HFFc6 (cell line): ENCODE data around the gene USO1. TPM values are rescaled to one million over a fixed set of nuclear protein-coding genes. Genes with fewer than 3 reads are reported as not detected.
A peak's percentile ranks its signal among the peaks of the same experiment; 100 is the strongest.
"Not testable (repeated sequence)": the region's sequence is repeated elsewhere in the genome, so short reads cannot be mapped to it uniquely, and the experiment has no call there.

Experiments
- DNase-seq: peaks from one replicate; pipeline ENCODE4 v3.0.0-alpha.2; 2018
- H3K27ac Mint-ChIP-seq: 2 replicates; pipeline ENCODE4 v1.8.0; 2020; ENCODE audit warnings: mild to moderate bottlenecking, mixed read lengths
- H3K27me3 Mint-ChIP-seq: 2 replicates; pipeline ENCODE4 v1.8.0; 2021; ENCODE audit warnings: mild to moderate bottlenecking, moderate library complexity, mixed read lengths; ENCODE audit not compliant: insufficient read depth
- H3K36me3 Mint-ChIP-seq: 2 replicates; pipeline ENCODE4 v1.8.0; 2021; ENCODE audit warnings: low read depth, mixed read lengths
- H3K4me1 Mint-ChIP-seq: 2 replicates; pipeline ENCODE4 v1.8.0; 2020; ENCODE audit warnings: low read depth, mixed read lengths
- H3K4me3 Mint-ChIP-seq: 2 replicates; pipeline ENCODE4 v1.8.0; 2020; ENCODE audit warnings: mild to moderate bottlenecking, moderate library complexity, mixed read lengths
- H3K9me3 Mint-ChIP-seq: 2 replicates; pipeline ENCODE4 v1.8.0; 2020; ENCODE audit warnings: mild to moderate bottlenecking, mixed read lengths
- total RNA-seq, 6 experiments: library from RNA; stranded (reverse); fragmentation: NEBNext Ultra II Directional; extraction: Animal tissue kit (Norgen Biotek cat#: 25700); gene quantifications; 2 replicates in 1 of 6; 3 replicates in 5 of 6; pipeline ENCODE4 v1.2.3, GENCODE V29; 2021
- TF ChIP-seq, protein P1 (sequence below): fragments of 200-600 bp; sonication (generic); IDR thresholded peaks from 2 replicates; pipeline ENCODE4 v1.5.0; 2021; ENCODE audit warnings: antibody characterized with exemption, mild to moderate bottlenecking

Gene USO1
- total RNA-seq, 6 experiments from 2014 or later = 86.4 to 108 (median 95.1) TPM

DNA sequence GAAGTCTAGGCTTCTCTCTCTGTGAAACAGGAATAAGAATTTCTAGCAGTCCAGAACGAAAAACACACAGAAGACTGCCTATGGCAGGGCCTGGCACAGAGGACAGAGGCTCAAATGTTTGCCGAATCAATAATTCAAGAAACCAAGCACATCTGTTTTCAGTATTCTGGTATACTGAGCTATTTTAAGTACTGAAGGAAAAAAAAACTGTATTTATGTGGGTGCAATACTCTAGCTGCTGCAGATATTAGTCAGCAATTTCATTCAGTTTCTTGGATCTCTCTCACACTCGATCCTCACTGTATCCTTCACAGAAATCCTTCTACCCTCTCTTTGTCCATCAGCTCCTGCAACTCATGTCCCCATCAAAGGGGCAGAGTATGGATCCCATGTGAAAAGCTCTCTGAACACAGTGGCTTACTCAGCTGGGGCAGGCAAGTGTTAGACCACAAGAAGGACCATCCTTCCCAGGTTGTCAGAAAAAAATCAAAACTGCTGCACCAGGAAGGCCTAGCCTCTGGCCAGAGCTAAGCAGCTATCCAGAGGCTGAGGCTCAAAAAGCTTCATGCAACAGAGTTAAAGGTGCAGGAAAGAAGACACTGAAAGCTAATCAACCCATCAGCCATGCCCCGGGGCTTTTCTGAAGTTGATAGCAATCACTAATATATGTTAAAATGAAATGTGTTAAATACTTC lies 9.1 kb upstream of the USO1 start:
- H3K27ac Mint-ChIP-seq = peak overlapping the region; percentile 97

DNA sequence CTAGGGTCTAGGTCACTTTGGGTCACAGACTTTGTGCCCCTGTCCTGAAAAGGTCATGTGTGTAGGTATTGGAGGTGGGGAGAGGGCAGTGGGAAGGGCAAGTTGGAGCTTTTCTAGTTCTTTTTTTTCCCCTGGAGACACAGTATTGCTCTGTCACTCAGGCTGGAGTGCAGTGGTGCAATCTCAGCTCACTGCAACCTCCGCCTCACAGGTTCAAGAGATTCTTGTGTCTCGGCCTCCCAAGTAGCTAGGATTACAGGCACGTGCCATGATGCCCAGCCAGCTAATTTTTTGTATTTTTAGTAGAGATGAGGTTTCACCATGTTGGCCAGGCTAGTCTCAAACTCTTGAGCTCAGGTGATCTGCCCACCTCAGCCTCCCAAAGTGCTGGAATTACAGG lies 8.3 kb upstream of the USO1 start:
- H3K27ac Mint-ChIP-seq = peak overlapping the region; percentile 97
- H3K9me3 Mint-ChIP-seq, H3K36me3 Mint-ChIP-seq, DNase-seq, H3K4me3 Mint-ChIP-seq, H3K27me3 Mint-ChIP-seq: not testable (repeated sequence)
- peaks cover 54% of the 10 kb centered on the region for H3K4me1 Mint-ChIP-seq

More for the DNA sequence above, 9.1 kb upstream of the USO1 start:
- Mint-ChIP-seq H3K27me3 (no peaks in the 10 kb centered on the region; the same call in 1 of the 2 replicates), H3K9me3 (no peaks in the 10 kb centered on the region; the same call in 1 of the 2 replicates), H3K4me3 (peak overlapping the region; percentile 81), H3K4me1 (peaks cover 54% of the 10 kb centered on the region), H3K36me3 (peaks cover 10% of the 10 kb centered on the region)
- DNase-seq = peak; percentile 46
- TF ChIP-seq, protein P1, sequence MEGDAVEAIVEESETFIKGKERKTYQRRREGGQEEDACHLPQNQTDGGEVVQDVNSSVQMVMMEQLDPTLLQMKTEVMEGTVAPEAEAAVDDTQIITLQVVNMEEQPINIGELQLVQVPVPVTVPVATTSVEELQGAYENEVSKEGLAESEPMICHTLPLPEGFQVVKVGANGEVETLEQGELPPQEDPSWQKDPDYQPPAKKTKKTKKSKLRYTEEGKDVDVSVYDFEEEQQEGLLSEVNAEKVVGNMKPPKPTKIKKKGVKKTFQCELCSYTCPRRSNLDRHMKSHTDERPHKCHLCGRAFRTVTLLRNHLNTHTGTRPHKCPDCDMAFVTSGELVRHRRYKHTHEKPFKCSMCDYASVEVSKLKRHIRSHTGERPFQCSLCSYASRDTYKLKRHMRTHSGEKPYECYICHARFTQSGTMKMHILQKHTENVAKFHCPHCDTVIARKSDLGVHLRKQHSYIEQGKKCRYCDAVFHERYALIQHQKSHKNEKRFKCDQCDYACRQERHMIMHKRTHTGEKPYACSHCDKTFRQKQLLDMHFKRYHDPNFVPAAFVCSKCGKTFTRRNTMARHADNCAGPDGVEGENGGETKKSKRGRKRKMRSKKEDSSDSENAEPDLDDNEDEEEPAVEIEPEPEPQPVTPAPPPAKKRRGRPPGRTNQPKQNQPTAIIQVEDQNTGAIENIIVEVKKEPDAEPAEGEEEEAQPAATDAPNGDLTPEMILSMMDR = no peak

DNA sequence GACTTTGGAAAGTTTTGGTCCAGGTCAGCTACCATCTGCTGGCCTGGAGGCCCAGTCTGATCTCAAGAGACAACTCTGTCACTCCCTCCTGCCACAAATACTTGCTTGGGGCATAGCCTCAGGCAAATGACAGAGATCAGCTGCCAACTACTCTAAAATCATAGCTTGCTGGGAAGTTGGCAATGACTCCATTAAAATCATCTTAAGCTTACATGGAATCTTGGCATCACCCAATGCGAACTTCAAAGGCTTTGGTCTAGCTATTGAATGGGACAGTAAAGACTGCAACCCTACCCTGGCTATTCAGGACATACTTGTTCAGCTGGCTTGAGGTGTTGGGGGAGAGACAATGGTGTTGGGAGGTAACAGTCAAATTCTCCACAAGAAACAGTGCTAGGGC lies 7.0 kb upstream of the USO1 start:
- Mint-ChIP-seq H3K27me3 (no peaks in the 10 kb centered on the region; the same call in 1 of the 2 replicates), H3K27ac (no peak overlapping the region), H3K36me3 (peaks cover 10% of the 10 kb centered on the region), H3K9me3 (no peaks in the 10 kb centered on the region; the same call in 1 of the 2 replicates), H3K4me3 (no peak overlapping the region), H3K4me1 (peaks cover 63% of the 10 kb centered on the region)
- DNase-seq = no peak
- TF ChIP-seq, protein P1 = no peak

DNA sequence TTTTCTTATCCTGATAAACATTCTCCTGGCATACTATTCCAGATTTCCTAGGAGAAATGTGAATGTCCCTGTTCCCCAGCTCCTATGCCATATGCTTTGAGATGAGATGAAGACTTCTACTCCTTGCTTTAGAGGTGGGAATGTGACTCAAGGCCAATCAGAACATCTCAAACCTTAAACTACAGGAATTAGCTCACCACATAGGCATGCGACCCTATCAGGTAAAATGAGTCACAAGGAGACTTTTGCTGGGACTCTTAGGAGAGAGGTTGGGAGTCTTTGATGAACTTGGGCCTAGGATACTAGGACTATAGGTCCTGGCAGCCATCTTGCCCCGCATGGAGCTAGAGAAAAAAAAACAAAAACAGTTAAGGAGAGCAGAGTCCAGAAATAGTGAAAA lies 5.8 kb upstream of the USO1 start:
- no peak for DNase-seq
- Mint-ChIP-seq H3K4me1 (peaks cover 67% of the 10 kb centered on the region), H3K9me3 (no peaks in the 10 kb centered on the region; the same call in 1 of the 2 replicates), H3K27ac (no peak overlapping the region), H3K4me3 (no peak overlapping the region), H3K36me3 (peaks cover 10% of the 10 kb centered on the region), H3K27me3 (no peaks in the 10 kb centered on the region; the same call in 1 of the 2 replicates)
- TF ChIP-seq, protein P1 = no peak

DNA sequence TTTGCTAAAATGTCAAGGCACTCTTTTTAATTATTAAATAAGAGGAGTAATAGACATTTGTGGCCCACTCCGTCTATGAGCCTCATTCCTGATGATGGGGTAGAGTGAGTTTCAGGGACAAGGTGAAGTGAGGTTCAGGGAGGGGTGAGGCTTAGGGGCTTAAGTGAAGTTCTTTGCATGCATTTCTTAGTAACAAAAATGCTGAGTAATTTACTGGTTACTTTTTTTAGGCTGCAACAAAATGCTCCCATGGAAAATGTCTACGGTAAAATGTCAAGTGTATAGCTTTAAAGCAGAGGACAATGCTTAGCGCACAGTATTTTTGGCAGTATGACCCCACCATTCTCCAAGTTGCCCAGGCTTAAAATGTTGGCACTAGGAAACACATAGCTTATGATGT lies 2.0 kb upstream of the USO1 start:
- H3K36me3 Mint-ChIP-seq = peaks cover 22% of the 10 kb centered on the region
- H3K9me3 Mint-ChIP-seq = no peaks in the 10 kb centered on the region; the same call in 1 of the 2 replicates
- H3K4me3 Mint-ChIP-seq = peak overlapping the region; percentile 24; the same call in 1 of the 2 replicates
- H3K4me1 Mint-ChIP-seq = peaks cover 54% of the 10 kb centered on the region
- peaks cover 3% of the 10 kb centered on the region for H3K27me3 Mint-ChIP-seq
- no peak for DNase-seq
- TF ChIP-seq, protein P1 = no peak
- H3K27ac Mint-ChIP-seq = no peak overlapping the region
